ENCODE data around the gene ESYT2.
A peak's percentile ranks its signal among the peaks of the same experiment; 100 is the strongest.

ESYT2 gene

DNA sequence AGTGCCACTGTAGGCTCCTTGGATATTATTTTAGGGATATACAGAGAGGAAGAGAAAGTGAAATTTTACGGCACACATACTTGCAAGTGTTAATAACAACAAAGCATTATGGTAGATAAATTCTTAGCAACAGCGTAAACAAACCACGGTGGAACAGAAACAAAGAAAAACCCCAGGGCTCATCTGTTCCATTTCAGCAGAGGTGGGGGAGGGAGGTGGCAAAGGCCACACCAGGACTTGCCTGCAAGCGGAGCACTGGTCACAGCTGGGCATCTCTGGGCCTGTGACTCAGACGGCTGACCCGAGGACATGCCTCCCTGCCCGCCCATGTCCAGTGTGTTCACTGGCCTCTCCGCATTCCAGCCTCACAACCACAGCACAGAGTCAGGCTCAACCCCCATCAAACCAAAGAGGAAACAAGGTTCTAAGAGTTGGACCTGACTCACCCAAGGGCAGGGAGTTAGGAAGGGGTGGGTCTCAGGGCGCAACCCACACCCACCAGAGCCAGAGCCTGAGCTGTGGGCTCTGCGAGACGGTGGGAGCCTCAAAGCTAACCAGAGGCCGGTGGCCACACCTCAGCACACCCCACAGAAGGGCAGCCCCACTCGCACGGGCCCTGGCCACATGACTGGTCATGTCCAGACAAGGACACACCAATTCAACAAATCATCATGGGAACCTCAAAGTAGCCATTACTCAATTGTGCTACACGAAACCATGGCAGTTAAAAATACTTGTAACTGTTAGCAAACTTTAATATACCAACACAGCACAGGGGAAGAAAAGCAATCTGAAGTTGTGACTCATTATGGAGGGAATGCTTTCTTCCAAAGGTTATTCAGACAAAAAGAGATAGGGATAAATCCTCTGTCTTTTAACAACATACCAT, 10.7 kb downstream of the ESYT2 start (continued):
- TF ChIP-seq, protein P1, sequence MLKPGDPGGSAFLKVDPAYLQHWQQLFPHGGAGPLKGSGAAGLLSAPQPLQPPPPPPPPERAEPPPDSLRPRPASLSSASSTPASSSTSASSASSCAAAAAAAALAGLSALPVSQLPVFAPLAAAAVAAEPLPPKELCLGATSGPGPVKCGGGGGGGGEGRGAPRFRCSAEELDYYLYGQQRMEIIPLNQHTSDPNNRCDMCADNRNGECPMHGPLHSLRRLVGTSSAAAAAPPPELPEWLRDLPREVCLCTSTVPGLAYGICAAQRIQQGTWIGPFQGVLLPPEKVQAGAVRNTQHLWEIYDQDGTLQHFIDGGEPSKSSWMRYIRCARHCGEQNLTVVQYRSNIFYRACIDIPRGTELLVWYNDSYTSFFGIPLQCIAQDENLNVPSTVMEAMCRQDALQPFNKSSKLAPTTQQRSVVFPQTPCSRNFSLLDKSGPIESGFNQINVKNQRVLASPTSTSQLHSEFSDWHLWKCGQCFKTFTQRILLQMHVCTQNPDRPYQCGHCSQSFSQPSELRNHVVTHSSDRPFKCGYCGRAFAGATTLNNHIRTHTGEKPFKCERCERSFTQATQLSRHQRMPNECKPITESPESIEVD (tag by site-specific recombination; IDR thresholded peaks at IDR 0.05), result peak; percentile 80
- no peak for TF ChIP-seq ZNF561 (tag by site-specific recombination; IDR thresholded peaks at IDR 0.05; ENCODE audit: borderline replicate concordance)
- peak; percentile 71 for TF ChIP-seq GLIS2 (tag by site-specific recombination; IDR thresholded peaks at IDR 0.05)
- TF ChIP-seq, protein P2, sequence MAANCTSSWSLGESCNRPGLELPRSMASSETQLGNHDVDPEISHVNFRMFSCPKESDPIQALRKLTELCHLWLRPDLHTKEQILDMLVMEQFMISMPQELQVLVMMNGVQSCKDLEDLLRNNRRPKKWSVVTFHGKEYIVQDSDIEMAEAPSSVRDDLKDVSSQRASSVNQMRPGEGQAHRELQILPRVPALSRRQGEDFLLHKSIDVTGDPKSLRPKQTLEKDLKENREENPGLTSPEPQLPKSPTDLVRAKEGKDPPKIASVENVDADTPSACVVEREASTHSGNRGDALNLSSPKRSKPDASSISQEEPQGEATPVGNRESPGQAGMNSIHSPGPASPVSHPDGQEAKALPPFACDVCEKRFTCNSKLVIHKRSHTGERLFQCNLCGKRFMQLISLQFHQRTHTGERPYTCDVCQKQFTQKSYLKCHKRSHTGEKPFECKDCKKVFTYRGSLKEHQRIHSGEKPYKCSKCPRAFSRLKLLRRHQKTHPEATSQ (tag by site-specific recombination; IDR thresholded peaks at IDR 0.05), result no peak
- TF ChIP-seq, protein P3, sequence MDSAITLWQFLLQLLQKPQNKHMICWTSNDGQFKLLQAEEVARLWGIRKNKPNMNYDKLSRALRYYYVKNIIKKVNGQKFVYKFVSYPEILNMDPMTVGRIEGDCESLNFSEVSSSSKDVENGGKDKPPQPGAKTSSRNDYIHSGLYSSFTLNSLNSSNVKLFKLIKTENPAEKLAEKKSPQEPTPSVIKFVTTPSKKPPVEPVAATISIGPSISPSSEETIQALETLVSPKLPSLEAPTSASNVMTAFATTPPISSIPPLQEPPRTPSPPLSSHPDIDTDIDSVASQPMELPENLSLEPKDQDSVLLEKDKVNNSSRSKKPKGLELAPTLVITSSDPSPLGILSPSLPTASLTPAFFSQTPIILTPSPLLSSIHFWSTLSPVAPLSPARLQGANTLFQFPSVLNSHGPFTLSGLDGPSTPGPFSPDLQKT (IDR thresholded peaks at IDR 0.05; ENCODE audit: borderline replicate concordance, low read depth, low read length), result no peak
- peak; percentile 50; the same call in 1 of the 2 replicates for TF ChIP-seq ZFP37 (tag by site-specific recombination; IDR thresholded peaks at IDR 0.05)
- no peak for TF ChIP-seq MZF1 (tag by site-specific recombination; IDR thresholded peaks at IDR 0.05; ENCODE audit: borderline replicate concordance)
- TF ChIP-seq ZNF155 (tag by site-specific recombination; IDR thresholded peaks at IDR 0.05), result no peak
- TF ChIP-seq OVOL3 (tag by site-specific recombination; IDR thresholded peaks at IDR 0.05), result no peak
- TF ChIP-seq, protein P4, sequence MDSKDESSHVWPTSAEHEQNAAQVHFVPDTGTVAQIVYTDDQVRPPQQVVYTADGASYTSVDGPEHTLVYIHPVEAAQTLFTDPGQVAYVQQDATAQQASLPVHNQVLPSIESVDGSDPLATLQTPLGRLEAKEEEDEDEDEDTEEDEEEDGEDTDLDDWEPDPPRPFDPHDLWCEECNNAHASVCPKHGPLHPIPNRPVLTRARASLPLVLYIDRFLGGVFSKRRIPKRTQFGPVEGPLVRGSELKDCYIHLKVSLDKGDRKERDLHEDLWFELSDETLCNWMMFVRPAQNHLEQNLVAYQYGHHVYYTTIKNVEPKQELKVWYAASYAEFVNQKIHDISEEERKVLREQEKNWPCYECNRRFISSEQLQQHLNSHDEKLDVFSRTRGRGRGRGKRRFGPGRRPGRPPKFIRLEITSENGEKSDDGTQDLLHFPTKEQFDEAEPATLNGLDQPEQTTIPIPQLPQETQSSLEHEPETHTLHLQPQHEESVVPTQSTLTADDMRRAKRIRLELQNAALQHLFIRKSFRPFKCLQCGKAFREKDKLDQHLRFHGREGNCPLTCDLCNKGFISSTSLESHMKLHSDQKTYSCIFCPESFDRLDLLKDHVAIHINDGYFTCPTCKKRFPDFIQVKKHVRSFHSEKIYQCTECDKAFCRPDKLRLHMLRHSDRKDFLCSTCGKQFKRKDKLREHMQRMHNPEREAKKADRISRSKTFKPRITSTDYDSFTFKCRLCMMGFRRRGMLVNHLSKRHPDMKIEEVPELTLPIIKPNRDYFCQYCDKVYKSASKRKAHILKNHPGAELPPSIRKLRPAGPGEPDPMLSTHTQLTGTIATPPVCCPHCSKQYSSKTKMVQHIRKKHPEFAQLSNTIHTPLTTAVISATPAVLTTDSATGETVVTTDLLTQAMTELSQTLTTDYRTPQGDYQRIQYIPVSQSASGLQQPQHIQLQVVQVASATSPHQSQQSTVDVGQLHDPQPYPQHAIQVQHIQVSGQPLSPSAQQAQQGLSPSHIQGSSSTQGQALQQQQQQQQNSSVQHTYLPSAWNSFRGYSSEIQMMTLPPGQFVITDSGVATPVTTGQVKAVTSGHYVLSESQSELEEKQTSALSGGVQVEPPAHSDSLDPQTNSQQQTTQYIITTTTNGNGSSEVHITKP (tag by site-specific recombination; IDR thresholded peaks at IDR 0.05), result peak; percentile 95
- TF ChIP-seq ZNF366 (tag by site-specific recombination; conservative IDR thresholded peaks at IDR 0.05), result peak; percentile 55
- peak; percentile 48; the same call in 1 of the 2 replicates for TF ChIP-seq KLF9 (tag by site-specific recombination; IDR thresholded peaks at IDR 0.05; ENCODE audit: low read depth)

DNA sequence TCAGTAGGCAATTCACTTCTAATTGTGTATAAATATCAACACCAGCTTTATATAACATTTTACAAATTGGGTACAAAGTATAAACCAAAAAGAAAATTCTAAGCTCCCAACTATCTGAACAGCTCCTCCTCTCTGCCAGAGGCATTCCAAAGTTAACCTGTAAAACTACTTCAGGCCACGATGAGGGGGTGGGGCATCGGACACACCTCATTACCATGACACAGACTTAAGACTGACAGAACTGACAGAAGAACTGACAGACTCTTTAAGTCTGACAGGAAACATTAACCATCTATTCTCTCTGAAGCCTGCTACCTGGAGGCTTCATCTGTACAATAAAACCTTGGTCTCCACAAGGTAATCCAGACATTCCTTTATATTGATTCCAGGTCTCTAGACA, 12.3 kb downstream of the ESYT2 start:
- TF ChIP-seq KLF9 (tag by site-specific recombination; IDR thresholded peaks at IDR 0.05; ENCODE audit: low read depth) (0 out of 2 replicates have a peak, but pooled peaks have one; percentile 38), ZNF514 (tag by site-specific recombination; IDR thresholded peaks at IDR 0.05) (no peak), TCF7L2 (IDR thresholded peaks at IDR 0.05; ENCODE audit: borderline replicate concordance, low read depth, low read length) (no peak)
- TF ChIP-seq, protein P5, sequence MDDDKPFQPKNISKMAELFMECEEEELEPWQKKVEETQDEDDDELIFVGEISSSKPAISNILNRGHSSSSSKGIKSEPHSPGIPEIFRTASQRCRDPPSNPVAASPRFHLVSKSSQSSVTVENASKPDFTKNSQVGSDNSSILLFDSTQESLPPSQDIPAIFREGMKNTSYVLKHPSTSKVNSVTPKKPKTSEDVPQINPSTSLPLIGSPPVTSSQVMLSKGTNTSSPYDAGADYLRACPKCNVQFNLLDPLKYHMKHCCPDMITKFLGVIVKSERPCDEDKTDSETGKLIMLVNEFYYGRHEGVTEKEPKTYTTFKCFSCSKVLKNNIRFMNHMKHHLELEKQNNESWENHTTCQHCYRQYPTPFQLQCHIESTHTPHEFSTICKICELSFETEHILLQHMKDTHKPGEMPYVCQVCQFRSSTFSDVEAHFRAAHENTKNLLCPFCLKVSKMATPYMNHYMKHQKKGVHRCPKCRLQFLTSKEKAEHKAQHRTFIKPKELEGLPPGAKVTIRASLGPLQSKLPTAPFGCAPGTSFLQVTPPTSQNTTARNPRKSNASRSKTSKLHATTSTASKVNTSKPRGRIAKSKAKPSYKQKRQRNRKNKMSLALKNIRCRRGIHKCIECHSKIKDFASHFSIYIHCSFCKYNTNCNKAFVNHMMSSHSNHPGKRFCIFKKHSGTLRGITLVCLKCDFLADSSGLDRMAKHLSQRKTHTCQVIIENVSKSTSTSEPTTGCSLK (tag by site-specific recombination; IDR thresholded peaks at IDR 0.05), result no peak
- H3K36me3 ChIP-seq (ENCODE audit: control insufficient read depth in 2 of 2, insufficient read depth in 1 of 2, low read length in 2 of 2), result no peaks in the 10 kb centered on the region
- ChIA-PET CTCF (no interaction called here), POLR2A (interaction anchor here (0.6 to 1.1 kb wide), 2 partner anchors 112 to 120 kb away, joined by 3 read pairs; partner anchors contain the start of gene NCAPG2)
- H3K4me3 ChIP-seq (ENCODE audit: low read depth, low read length), result no peak overlapping the region
- H3K9me3 ChIP-seq (ENCODE audit: control insufficient read depth, insufficient read depth, low read depth, low read length), result no peaks in the 10 kb centered on the region
- no peak overlapping the region for H3K27ac ChIP-seq (ENCODE audit: extremely low read depth, low read depth, low read length)
- H3K4me1 ChIP-seq (ENCODE audit: control insufficient read depth, insufficient read depth, low read length), result peaks cover 2% of the 10 kb centered on the region; the same call in 1 of the 2 replicates
